Stimulated activated naive CD4-positive, alpha-beta T cell (primary cell): ENCODE data around the gene UFD1.
"Not testable (repeated sequence)": the region's sequence is repeated elsewhere in the genome, so short reads cannot be mapped to it uniquely, and the experiment has no call there.

Source experiments
- DNase-seq, 6 experiments: peaks; one replicate each; lab custom pipeline; 2025; lab: John Stamatoyannopoulos, UW

Gene UFD1

GRCh38 chr22:19448739-19449421 lies 30.1 kb downstream of the UFD1 start:
- DNase-seq, result no peak

GRCh38 chr22:19448076-19448607 lies 30.9 kb downstream of the UFD1 start:
- DNase-seq, result peak in 1 of 6 experiments; percentile 35

GRCh38 chr22:19447330-19448075 lies 31.5 kb downstream of the UFD1 start, which contains the start of gene C22orf39:
TSS of gene C22orf39 (minus strand) at chr22:19447711. CDS start at chr22:19447688, 23 bp downstream.
- peak; percentile 83 to 90 (median 88) for DNase-seq

- peak in 1 of 6 experiments; percentile 25 for DNase-seq
Measured at GRCh38 chr22:19446603-19447329, 32.2 kb downstream of the UFD1 start.

- DNase-seq, result not testable (repeated sequence)
Measured at GRCh38 chr22:19445279-19445982, 33.6 kb downstream of the UFD1 start.

- DNase-seq, result no peak
Measured at GRCh38 chr22:19443544-19444211, 35.3 kb downstream of the UFD1 start.

- DNase-seq, result no peak
Measured at GRCh38 chr22:19442166-19442565, 36.8 kb downstream of the UFD1 start.

- no peak for DNase-seq
Measured at GRCh38 chr22:19440411-19441195, 38.4 kb downstream of the UFD1 start.

- no peak for DNase-seq
Measured at GRCh38 chr22:19438298-19438697, 40.7 kb downstream of the UFD1 start.

- DNase-seq, result not testable (repeated sequence)
Measured at GRCh38 chr22:19436444-19437161, 42.4 kb downstream of the UFD1 start.

- DNase-seq, result no peak
Measured at GRCh38 chr22:19434829-19435580, 44.0 kb downstream of the UFD1 start.

GRCh38 chr22:19434401-19434800 lies 44.6 kb downstream of the UFD1 start:
- DNase-seq, result no peak

GRCh38 chr22:19432133-19432851 lies 46.7 kb downstream of the UFD1 start, which contains the start of gene MRPL40:
TSS of gene MRPL40 (plus strand) at chr22:19432545. CDS start at chr22:19432555, 10 bp downstream.
- peak; percentile 72 to 89 (median 79) for DNase-seq

GRCh38 chr22:19431649-19432132 lies 47.3 kb downstream of the UFD1 start, which contains the start of gene HIRA:
TSS of gene HIRA (minus strand) at chr22:19431733. CDS start at chr22:19431476, 257 bp downstream.
- DNase-seq, result peak; percentile 67 to 91 (median 79)

- DNase-seq, result peak in 2 of 6 experiments; percentile 37 to 40
Measured at GRCh38 chr22:19430890-19431541, 48.0 kb downstream of the UFD1 start.

GRCh38 chr22:19429950-19430889 lies 48.8 kb downstream of the UFD1 start:
- peak; percentile 21 to 54 (median 35) for DNase-seq
